Tibial nerve (tissue), 4 donors: ENCODE data around the gene TMOD3. TPM values are rescaled to one million over a fixed set of nuclear protein-coding genes. Genes with fewer than 3 reads are reported as not detected.

Source experiments
- DNase-seq, 2 donors: peaks; one replicate each; pipeline ENCODE4 v3.0.0-alpha.2; 2019; ENCODE audit warnings: low spot score in 2 of 2
- H3K27ac ChIP-seq, 4 donors: fragments of 200-600 bp; sonication (generic) in 3 of 4; one replicate each; pipeline ENCODE4 v1.5.1; 2017 to 2019; ENCODE audit warnings: mild to moderate bottlenecking in 1 of 4
- H3K27me3 ChIP-seq, 2 donors: fragments of 200-600 bp; sonication (generic) in 1 of 2; one replicate each; pipeline versions ENCODE4 v1.5.1 to v1.6.0; 2017 to 2019
- H3K36me3 ChIP-seq, 3 donors: fragments of 200-600 bp; sonication (generic); one replicate each; pipeline ENCODE4 v1.5.1; 2018 to 2019
- H3K4me1 ChIP-seq, 4 donors: fragments of 200-600 bp; sonication (generic) in 3 of 4; one replicate each; pipeline ENCODE4 v1.5.1; 2017 to 2019
- H3K4me3 ChIP-seq, 4 donors: fragments of 200-600 bp; sonication (generic) in 3 of 4; one replicate each; pipeline ENCODE4 v1.5.1; 2017 to 2019; ENCODE audit warnings: mild to moderate bottlenecking in 1 of 4, moderate library complexity in 1 of 4
- H3K9me3 ChIP-seq, 4 donors: fragments of 200-600 bp; sonication (generic) in 3 of 4; one replicate each; pipeline ENCODE4 v1.5.1; 2017 to 2019
- CTCF ChIP-seq, 5 experiments: fragments of 200-600 bp in 3 of 5; fragments of 450-650 bp in 2 of 5; sonication (generic) in 3 of 5; IDR thresholded peaks; one replicate each; pipeline ENCODE4 v1.5.1; 2016 to 2019; ENCODE audit warnings: antibody characterized with exemption in 5 of 5, mild to moderate bottlenecking in 3 of 5, moderate library complexity in 2 of 5
- EP300 ChIP-seq, 2 donors: sonication (generic); formaldehyde crosslinking; IDR thresholded peaks; one replicate each; pipeline ENCODE4 v1.6.1; 2017; ENCODE audit warnings: antibody characterized with exemption in 2 of 2, mild to moderate bottlenecking in 1 of 2
- POLR2A ChIP-seq, 2 donors: fragments of 450-650 bp; IDR thresholded peaks; one replicate each; pipeline ENCODE4 v1.6.1; 2017; ENCODE audit warnings: antibody characterized with exemption in 2 of 2, mild to moderate bottlenecking in 2 of 2, moderate library complexity in 2 of 2
- WGBS, 2 donors: methylation state at CpG; one replicate each; pipeline ENCODE4 v1.1.5; 2018; 5-methylcytosine and 5-hydroxymethylcytosine counted together
- total RNA-seq, 4 donors: library from RNA; depleted of rRNA; stranded (reverse); fragments of >200 nt; gene quantifications; one replicate each; pipeline ENCODE4 v1.1.0, GENCODE V29; 2016

Gene TMOD3
- total RNA-seq, 4 donors from 2014 or later, result 23.7 to 46.8 (median 29.5) TPM

- Histone ChIP-seq H3K27ac (no peak overlapping the region), H3K4me1 (no peaks in the 10 kb centered on the region), H3K4me3 (no peak overlapping the region), H3K9me3 (no peaks in the 10 kb centered on the region), H3K36me3 (peaks cover 3 to 83% (median 10%) of the 10 kb centered on the region in 3 donors), H3K27me3 (no peaks in the 10 kb centered on the region)
- no peak for TF ChIP-seq POLR2A (IDR thresholded peaks at IDR 0.05)
- 61 to 64% methylated on average over 11 of the region's 11 CpGs for WGBS, 2 donors
- DNase-seq, result no peak
Observed at GRCh38 chr15:51924156-51925068, 95.0 kb downstream of the TMOD3 start.

- DNase-seq, result no peak
- Histone ChIP-seq H3K27ac (no peak overlapping the region), H3K4me1 (no peaks in the 10 kb centered on the region), H3K9me3 (no peaks in the 10 kb centered on the region), H3K36me3 (peaks cover 3 to 69% (median 10%) of the 10 kb centered on the region in 3 donors), H3K4me3 (no peak overlapping the region), H3K27me3 (no peaks in the 10 kb centered on the region)
- TF ChIP-seq POLR2A (IDR thresholded peaks at IDR 0.05) (no peak), EP300 (IDR thresholded peaks at IDR 0.05) (no peak), CTCF (IDR thresholded peaks at IDR 0.05) (no peak)
- 95 to 97% methylated on average over 3 of the region's 3 CpGs for WGBS, 2 donors
Observed at GRCh38 chr15:51926809-51927208, 97.4 kb downstream of the TMOD3 start.

GRCh38 chr15:51931016-51931415 is 101.6 kb downstream of the TMOD3 start:
- DNase-seq, result no peak
- 95 to 99% methylated on average over 3 of the region's 3 CpGs for WGBS, 2 donors
- Histone ChIP-seq H3K27me3 (no peaks in the 10 kb centered on the region), H3K27ac (no peak overlapping the region), H3K4me3 (no peak overlapping the region), H3K36me3 (peaks cover 0 to 54% (median 0%) of the 10 kb centered on the region in 3 donors), H3K4me1 (no peaks in the 10 kb centered on the region), H3K9me3 (no peaks in the 10 kb centered on the region)
- TF ChIP-seq EP300 (IDR thresholded peaks at IDR 0.05), result no peak
- TF ChIP-seq POLR2A (IDR thresholded peaks at IDR 0.05), result no peak
- TF ChIP-seq CTCF (IDR thresholded peaks at IDR 0.05), result no peak

GRCh38 chr15:51931638-51932037 is 102.2 kb downstream of the TMOD3 start:
- H3K27ac ChIP-seq, result no peak overlapping the region
- H3K4me1 ChIP-seq, result no peaks in the 10 kb centered on the region
- H3K4me3 ChIP-seq, result no peak overlapping the region
- H3K36me3 ChIP-seq, result peaks cover 0 to 55% (median 0%) of the 10 kb centered on the region in 3 donors
- no peaks in the 10 kb centered on the region for H3K9me3 ChIP-seq
- WGBS, 2 donors, result 95% methylated on average over 4 of the region's 4 CpGs
- no peak for TF ChIP-seq CTCF (IDR thresholded peaks at IDR 0.05)
- DNase-seq, result no peak
- H3K27me3 ChIP-seq, result no peaks in the 10 kb centered on the region

- TF ChIP-seq POLR2A (IDR thresholded peaks at IDR 0.05), result no peak
- TF ChIP-seq EP300 (IDR thresholded peaks at IDR 0.05), result no peak
- TF ChIP-seq CTCF (IDR thresholded peaks at IDR 0.05), result no peak
- WGBS, 2 donors, result 60 to 67% methylated on average over 1 of the region's 1 CpG
- Histone ChIP-seq H3K36me3 (peaks cover 0 to 58% (median 0%) of the 10 kb centered on the region in 3 donors), H3K4me3 (no peak overlapping the region), H3K27ac (no peak overlapping the region), H3K9me3 (no peaks in the 10 kb centered on the region), H3K27me3 (no peaks in the 10 kb centered on the region), H3K4me1 (no peaks in the 10 kb centered on the region)
- DNase-seq, result no peak
Observed at GRCh38 chr15:51932161-51932560, 102.7 kb downstream of the TMOD3 start.
